GM12801 (cell line): ENCODE results near the gene NEUROG1.

Source experiments
- TF ChIP-seq, protein P1 (sequence below): IDR thresholded peaks from one replicate; pipeline ENCODE4 v1.5.1; 2011; ENCODE audit warnings: control low read depth; ENCODE audit not compliant: insufficient read length; ENCODE audit errors: extremely low read depth

Gene NEUROG1

DNA sequence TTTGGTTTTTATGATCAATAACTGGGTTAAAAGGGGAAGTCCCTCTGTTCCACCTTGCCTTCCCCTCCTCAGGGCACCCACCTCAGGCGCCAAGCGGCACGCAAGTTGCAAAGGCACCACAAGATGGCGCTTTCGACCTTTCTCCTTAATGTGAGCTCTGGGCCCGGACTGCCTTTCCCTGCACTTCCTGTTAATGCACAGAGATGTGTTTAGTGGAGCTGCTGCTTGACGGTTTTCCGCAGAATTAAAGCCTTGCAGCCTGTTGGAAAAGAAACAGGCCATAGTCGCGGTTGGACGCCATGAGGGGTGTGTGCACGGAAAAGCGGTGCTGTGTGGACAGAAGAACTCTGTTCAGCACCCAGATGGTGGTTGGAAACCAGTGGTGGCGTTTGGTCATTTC lies 25.1 kb upstream of the NEUROG1 start:
- TF ChIP-seq, protein P1, sequence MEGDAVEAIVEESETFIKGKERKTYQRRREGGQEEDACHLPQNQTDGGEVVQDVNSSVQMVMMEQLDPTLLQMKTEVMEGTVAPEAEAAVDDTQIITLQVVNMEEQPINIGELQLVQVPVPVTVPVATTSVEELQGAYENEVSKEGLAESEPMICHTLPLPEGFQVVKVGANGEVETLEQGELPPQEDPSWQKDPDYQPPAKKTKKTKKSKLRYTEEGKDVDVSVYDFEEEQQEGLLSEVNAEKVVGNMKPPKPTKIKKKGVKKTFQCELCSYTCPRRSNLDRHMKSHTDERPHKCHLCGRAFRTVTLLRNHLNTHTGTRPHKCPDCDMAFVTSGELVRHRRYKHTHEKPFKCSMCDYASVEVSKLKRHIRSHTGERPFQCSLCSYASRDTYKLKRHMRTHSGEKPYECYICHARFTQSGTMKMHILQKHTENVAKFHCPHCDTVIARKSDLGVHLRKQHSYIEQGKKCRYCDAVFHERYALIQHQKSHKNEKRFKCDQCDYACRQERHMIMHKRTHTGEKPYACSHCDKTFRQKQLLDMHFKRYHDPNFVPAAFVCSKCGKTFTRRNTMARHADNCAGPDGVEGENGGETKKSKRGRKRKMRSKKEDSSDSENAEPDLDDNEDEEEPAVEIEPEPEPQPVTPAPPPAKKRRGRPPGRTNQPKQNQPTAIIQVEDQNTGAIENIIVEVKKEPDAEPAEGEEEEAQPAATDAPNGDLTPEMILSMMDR, result no peak

DNA sequence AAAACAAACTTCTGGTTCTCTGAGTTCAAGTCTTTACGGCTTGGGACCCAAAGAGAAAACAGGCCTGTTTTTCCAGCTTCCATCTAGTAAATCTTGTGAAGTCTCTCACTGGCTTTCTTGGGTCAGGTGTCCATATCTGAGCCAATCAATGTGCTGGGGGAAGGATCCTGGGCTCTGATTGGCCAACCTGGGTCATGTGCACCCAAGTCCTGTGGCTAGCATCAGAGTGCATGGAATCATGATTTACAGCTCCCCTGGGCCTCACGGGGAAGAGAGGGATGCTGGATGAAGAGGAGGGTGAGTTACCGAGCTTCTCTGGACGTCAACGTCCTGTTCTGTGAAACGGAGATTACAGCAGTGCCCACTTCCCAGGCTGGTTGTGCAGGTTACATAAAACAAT lies 23.6 kb upstream of the NEUROG1 start:
- TF ChIP-seq, protein P1, result no peak

DNA sequence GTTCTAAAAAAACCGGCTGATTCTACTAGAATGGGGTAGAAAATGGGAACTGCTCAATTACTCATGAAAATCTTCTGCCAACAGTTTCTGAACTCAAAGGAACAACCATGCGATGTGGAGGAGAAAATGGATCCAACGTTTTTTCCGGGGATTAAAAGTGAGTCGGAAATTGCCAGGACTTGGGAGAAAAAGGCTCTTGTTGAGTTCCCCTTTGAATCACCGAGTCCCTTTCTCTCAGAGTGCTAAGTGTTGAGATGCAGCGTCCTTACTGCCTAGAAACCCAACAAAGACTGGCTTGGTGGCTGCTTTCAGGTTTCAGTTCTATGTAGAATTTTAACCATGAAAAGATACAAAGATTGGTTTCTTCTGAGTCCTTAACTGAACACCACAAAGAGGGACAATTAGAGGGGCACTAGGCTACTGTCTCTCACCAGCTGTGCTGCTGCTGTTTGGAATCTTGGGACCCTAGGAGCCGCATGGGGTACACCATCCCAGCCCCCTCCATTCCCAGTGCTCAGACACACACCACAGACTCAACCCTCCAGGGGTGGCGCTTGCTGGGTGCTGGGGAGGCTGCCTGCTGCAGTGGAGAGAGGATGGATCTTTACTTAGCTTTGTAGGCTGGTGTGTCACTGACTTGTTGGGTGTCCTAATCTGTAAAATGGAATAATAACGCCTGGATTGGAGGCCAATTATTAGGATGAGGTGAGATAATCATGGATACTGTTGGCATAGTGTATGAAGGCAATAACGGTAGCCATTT lies 21.5 kb upstream of the NEUROG1 start:
- TF ChIP-seq, protein P1, result no peak

DNA sequence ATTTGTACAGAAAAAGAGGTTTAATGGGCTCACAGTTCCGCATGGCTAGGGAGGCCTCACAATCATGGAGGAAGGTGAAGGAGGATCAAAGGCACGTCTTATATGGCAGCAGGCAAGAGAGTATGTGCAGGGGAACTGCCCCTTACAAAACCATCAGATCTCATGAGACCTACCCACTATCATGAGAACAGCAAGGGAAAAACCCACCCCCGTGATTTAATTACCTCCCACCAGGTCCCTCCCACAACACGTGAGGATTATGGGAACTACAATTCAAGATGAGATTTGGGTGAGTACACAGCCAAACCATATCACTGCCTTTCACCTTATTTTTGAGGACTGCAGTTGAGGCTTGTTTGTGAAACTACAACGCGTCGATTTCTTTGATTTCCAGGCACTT lies 20.9 kb upstream of the NEUROG1 start:
- TF ChIP-seq, protein P1, result no peak

DNA sequence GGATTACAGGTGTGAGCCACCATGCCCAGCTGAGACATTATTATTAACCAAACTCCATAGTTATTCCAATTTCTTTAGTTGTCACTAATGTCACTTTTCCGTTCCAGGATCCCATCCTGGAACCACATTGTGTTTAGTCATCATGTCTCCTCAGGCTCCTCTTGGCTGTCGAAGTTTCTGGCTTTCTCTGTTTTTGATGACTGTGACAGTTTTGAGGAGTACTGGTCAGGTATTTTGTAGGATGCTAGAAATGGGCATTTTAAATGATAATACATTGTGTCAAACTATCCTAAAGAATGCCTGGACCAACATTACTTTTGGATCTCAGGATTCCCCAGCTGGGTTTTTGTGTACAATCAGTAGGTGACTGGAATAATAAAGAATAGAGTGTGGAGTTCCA lies 19.8 kb upstream of the NEUROG1 start:
- TF ChIP-seq, protein P1, result no peak

DNA sequence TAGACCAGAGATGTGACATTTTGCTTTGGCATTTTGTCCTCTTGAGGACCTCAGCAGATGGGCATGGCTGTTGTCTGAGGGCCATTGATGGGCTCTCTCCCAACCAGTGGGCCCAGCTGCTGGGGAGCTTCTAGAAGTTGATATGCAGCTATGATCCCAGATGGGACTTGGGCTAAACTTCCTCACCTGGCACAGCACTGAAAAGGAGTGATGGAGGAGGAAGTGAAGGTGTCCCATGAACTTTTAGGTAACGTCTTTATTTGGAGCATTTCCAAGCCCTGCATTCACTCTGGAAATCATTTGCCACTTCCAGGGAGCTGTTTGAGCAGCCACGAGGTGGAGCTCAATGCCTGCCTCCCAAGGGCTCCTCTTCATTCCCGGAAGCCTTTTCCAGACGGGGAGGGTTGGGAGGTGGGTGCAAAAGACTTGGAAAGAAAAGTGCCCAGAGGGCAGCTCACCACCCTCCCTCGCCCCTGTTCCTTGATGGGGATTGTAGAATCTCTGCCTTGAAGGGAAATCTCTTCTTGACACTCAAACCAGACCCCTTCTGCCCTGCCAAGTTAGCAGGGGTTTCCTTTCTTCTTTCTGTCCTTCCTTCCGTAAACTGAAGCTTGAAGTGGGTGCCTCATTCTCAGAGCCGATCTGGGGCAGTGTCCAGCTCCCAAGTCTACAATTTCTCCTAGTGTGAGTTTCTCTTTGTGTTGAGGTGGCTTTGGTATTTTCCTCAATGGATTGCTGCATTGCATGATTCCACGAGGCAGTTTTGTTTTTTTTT lies 18.1 kb upstream of the NEUROG1 start:
- TF ChIP-seq, protein P1, result no peak

DNA sequence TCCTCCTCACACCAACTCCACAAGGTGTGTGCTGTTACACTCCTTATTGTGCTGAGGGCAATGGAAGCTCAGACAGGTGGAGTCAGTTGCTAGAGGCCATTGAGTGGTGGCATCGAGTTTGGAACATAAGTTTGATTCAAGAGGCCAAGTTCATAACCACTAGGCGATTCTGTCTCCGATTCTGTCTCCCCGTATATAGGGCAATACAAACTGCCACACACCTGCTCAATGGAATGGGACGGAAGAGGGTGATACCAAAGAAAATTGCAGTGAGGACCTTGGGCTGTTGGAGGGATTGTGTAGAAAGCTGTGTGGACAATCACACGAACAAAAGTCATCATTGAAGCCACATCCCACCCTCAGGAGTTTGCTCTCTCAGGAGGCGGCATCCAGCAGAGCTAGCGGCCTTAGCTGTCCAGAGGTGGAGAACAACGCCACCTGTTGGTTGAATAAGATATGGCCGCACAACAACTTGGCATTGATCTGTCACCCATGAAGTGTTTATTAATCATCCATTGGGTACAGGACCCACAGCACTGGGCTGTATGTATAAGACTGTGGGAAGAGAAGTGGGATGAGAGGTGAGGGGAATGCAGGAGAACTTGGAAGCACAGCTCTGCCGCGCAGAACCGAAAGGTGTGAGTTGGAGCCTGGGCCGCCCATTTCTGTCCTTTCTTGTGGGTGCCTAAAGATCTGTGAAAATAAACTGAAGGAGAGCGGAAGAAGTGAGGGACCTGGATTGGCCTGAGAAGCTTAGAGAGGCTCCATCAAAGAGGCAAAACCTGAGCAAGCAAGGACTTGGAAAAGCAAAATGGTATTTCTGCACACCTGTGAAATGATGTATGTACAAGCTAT lies 16.1 kb upstream of the NEUROG1 start:
- TF ChIP-seq, protein P1, result no peak
